HepG2 (cell line): Measurements from ENCODE around the gene HPCAL4. TPM values are rescaled to one million over a fixed set of nuclear protein-coding genes. Genes with fewer than 3 reads are reported as not detected.

Experiments
- ATAC-seq: fragments of 200-7000 bp; cut with Tn5 transposase; 3 replicates; pipeline ENCODE4 v1.9.1; 2020; ENCODE audit warnings: mild to moderate bottlenecking, moderate library complexity
- BruUV-seq: library from RNA; stranded (reverse); fragments of 400-500 nt; replicated peaks from 2 replicates; lab custom pipeline; 2021; lab: Mats Ljungman, UMichigan
- CTCF ChIA-PET: fragments of 300-600 bp; formaldehyde crosslinking; extraction: SDS; loops from one replicate; lab custom pipeline; 2021; ENCODE audit warnings: low total read pairs, inconsistent platforms, low intra/inter-chr PET ratio; lab: Yijun Ruan, JAX
- POLR2A ChIA-PET: fragments of 350-600 bp; sonication (Branson Sonifier 250); formaldehyde crosslinking; loops from one replicate; lab custom pipeline; 2020; ENCODE audit warnings: antibody characterized with exemption, inconsistent platforms; lab: Yijun Ruan, JAX
- DNase-seq: peaks from one replicate; pipeline ENCODE4 v3.0.0-alpha.2; 2015; ENCODE audit warnings: low spot score
- FAIRE-seq: peaks from 3 replicates; lab custom pipeline; 2011; peaks lifted over from hg19 to GRCh38; lab: Jason Lieb, UNC
- H2AFZ ChIP-seq: one replicate; pipeline ENCODE4 v1.6.1; 2011; ENCODE audit warnings: low read length, inconsistent platforms
- H3K27ac ChIP-seq: fragments of 300-600 bp; 3 replicates; pipeline ENCODE4 v1.8.0; 2011; ENCODE audit warnings: mixed run types, mild to moderate bottlenecking, mixed read lengths, low read length, inconsistent platforms; ENCODE audit not compliant: insufficient read depth; ENCODE audit errors: extremely low read length
- H3K27me3 ChIP-seq, 2 experiments: fragments of 200-600 bp in 1 of 2; 2 replicates in 1 of 2; 3 replicates in 1 of 2; pipeline versions ENCODE4 v1.6.0 to v1.8.0; 2011; ENCODE audit warnings: low read length in 2 of 2, mild to moderate bottlenecking in 2 of 2, moderate library complexity in 2 of 2, inconsistent platforms in 1 of 2; ENCODE audit not compliant: insufficient read depth in 2 of 2, control insufficient read depth in 1 of 2
- H3K36me3 ChIP-seq, 2 experiments: fragments of 200-600 bp in 1 of 2; replicated peaks in 1 of 2; 2 replicates in 1 of 2; 3 replicates in 1 of 2; pipeline versions ENCODE4 v1.5.1 to v1.8.0; 2011; ENCODE audit warnings: low read length in 2 of 2, inconsistent platforms in 1 of 2; ENCODE audit not compliant: insufficient read depth in 2 of 2, control insufficient read depth in 1 of 2
- H3K4me1 ChIP-seq: 2 replicates; pipeline ENCODE4 v1.5.1; 2012; ENCODE audit warnings: low read length, inconsistent platforms; ENCODE audit not compliant: insufficient read depth
- H3K4me2 ChIP-seq: 2 replicates; pipeline ENCODE4 v1.6.0; 2011; ENCODE audit warnings: low read depth, low read length, inconsistent platforms
- H3K4me3 ChIP-seq, 3 experiments: fragments of 200-600 bp in 1 of 3; sonication (generic), shearing (Covaris generic) in 1 of 3; replicated peaks in 1 of 3; 2 replicates each; pipeline ENCODE4 v1.5.1; 2011 to 2016; ENCODE audit warnings: low read length in 3 of 3, inconsistent platforms in 2 of 3, low read depth in 2 of 3, mild to moderate bottlenecking in 2 of 3, control low read depth in 1 of 3, mixed read lengths in 1 of 3; ENCODE audit not compliant: insufficient read depth in 1 of 3
- H3K79me2 ChIP-seq: one replicate; pipeline ENCODE4 v1.6.1; 2011; ENCODE audit warnings: low read length, inconsistent platforms; ENCODE audit not compliant: insufficient read depth
- H3K9ac ChIP-seq: 2 replicates; pipeline ENCODE4 v1.6.0; 2011; ENCODE audit warnings: mild to moderate bottlenecking, low read depth, low read length, inconsistent platforms; ENCODE audit not compliant: insufficient read depth
- H3K9me3 ChIP-seq: 2 replicates; pipeline ENCODE4 v1.5.1; 2012; ENCODE audit warnings: mild to moderate bottlenecking, low read length
- H4K20me1 ChIP-seq: 2 replicates; pipeline ENCODE4 v1.6.0; 2011; ENCODE audit warnings: inconsistent platforms, mild to moderate bottlenecking, low read length, moderate library complexity; ENCODE audit not compliant: insufficient read depth
- LCORL ChIP-seq, 2 experiments: fragments of 450-650 bp in 1 of 2; sonication (generic) in 1 of 2; formaldehyde crosslinking in 1 of 2; IDR thresholded peaks; 2 replicates each; pipeline versions ENCODE4 v1.5.0 to v1.6.1; 2017 to 2020; ENCODE audit warnings: antibody characterized with exemption in 1 of 2, missing genetic modification reagents in 1 of 2
- MLX ChIP-seq: IDR thresholded peaks from 2 replicates; pipeline ENCODE4 v1.6.1; 2016
- SMAD3 ChIP-seq: sonication (generic); formaldehyde crosslinking; IDR thresholded peaks from 2 replicates; pipeline ENCODE4 v1.4.0; 2020; ENCODE audit warnings: missing genetic modification reagents
- ZFX ChIP-seq: sonication (generic); formaldehyde crosslinking; IDR thresholded peaks from 2 replicates; pipeline ENCODE4 v1.4.0; 2020; ENCODE audit warnings: mild to moderate bottlenecking, low read depth, missing genetic modification reagents, moderate library complexity
- ZNF101 ChIP-seq: sonication (generic); formaldehyde crosslinking; IDR thresholded peaks from 2 replicates; pipeline ENCODE4 v1.4.0; 2020; ENCODE audit warnings: mild to moderate bottlenecking, low read depth, missing genetic modification reagents, borderline replicate concordance
- ZNF382 ChIP-seq: sonication (generic); formaldehyde crosslinking; IDR thresholded peaks from 2 replicates; pipeline ENCODE4 v1.5.0; 2020; ENCODE audit warnings: missing genetic modification reagents, mild to moderate bottlenecking, borderline replicate concordance
- ZNF83 ChIP-seq: sonication (generic); formaldehyde crosslinking; IDR thresholded peaks from 2 replicates; pipeline ENCODE4 v1.4.0; 2020; ENCODE audit warnings: missing genetic modification reagents, mild to moderate bottlenecking, borderline replicate concordance
- WGBS: methylation state at CpG from one replicate; pipeline ENCODE4 v1.1.6; 2017; ENCODE audit warnings: low lambda C conversion rate; 5-methylcytosine and 5-hydroxymethylcytosine counted together
- in situ Hi-C: cut with HindIII; loops from 2 replicates; pipeline ENCODE4 v1.10.0; 2017; ENCODE audit warnings: low pct_unique_long_range_greater_than_20kb; ENCODE audit not compliant: extremely low pct_ligation_motif_present
- intact Hi-C: fragments of 100-400 bp; cut with micrococcal nuclease; formaldehyde crosslinking; loops from one replicate; pipeline ENCODE4 v1.10.0; 2022; ENCODE audit not compliant: unreplicated experiment
- polyA plus RNA-seq, 8 experiments: library from polyadenylated mRNA; depleted of rRNA in 3 of 8; stranded (reverse) in 7 of 8; unstranded in 1 of 8; fragments of >200 nt; fragmentation: Illumina TruSeq in 4 of 8; extraction: Trizol in 4 of 8; gene quantifications; 2 replicates each; pipeline versions ENCODE4 v1.2.1 to v1.2.3, GENCODE V29; 2011 to 2016; ENCODE audit warnings: low read depth in 4 of 8, missing spikeins in 1 of 8, mixed read lengths in 1 of 8; ENCODE audit not compliant: insufficient read depth in 1 of 8
- total RNA-seq, 5 experiments: library from RNA; depleted of rRNA; stranded (reverse); fragments of >200 nt; fragmentation: Illumina TruSeq; extraction: Trizol; gene quantifications; 2 replicates each; pipeline ENCODE4 v1.2.3, GENCODE V29; 2016; ENCODE audit warnings: low read depth in 1 of 5
- TF ChIP-seq, protein P1 (sequence below): IDR thresholded peaks from 2 replicates; pipeline ENCODE4 v1.4.0; 2020; ENCODE audit warnings: mild to moderate bottlenecking, missing genetic modification reagents
- TF ChIP-seq, protein P2 (sequence below): sonication (generic); formaldehyde crosslinking; conservative IDR thresholded peaks from 2 replicates; pipeline ENCODE4 v1.4.0; 2020; ENCODE audit warnings: missing genetic modification reagents

Gene HPCAL4
- total and polyA plus RNA-seq, 2 of the 13 experiments (the other 11 are each of a cell fraction or from before 2014, with no cell fraction given), result not detected

GRCh38 chr1:39668111-39668510 is 23.1 kb downstream of the HPCAL4 start (continued):
- TF ChIP-seq, protein P1, sequence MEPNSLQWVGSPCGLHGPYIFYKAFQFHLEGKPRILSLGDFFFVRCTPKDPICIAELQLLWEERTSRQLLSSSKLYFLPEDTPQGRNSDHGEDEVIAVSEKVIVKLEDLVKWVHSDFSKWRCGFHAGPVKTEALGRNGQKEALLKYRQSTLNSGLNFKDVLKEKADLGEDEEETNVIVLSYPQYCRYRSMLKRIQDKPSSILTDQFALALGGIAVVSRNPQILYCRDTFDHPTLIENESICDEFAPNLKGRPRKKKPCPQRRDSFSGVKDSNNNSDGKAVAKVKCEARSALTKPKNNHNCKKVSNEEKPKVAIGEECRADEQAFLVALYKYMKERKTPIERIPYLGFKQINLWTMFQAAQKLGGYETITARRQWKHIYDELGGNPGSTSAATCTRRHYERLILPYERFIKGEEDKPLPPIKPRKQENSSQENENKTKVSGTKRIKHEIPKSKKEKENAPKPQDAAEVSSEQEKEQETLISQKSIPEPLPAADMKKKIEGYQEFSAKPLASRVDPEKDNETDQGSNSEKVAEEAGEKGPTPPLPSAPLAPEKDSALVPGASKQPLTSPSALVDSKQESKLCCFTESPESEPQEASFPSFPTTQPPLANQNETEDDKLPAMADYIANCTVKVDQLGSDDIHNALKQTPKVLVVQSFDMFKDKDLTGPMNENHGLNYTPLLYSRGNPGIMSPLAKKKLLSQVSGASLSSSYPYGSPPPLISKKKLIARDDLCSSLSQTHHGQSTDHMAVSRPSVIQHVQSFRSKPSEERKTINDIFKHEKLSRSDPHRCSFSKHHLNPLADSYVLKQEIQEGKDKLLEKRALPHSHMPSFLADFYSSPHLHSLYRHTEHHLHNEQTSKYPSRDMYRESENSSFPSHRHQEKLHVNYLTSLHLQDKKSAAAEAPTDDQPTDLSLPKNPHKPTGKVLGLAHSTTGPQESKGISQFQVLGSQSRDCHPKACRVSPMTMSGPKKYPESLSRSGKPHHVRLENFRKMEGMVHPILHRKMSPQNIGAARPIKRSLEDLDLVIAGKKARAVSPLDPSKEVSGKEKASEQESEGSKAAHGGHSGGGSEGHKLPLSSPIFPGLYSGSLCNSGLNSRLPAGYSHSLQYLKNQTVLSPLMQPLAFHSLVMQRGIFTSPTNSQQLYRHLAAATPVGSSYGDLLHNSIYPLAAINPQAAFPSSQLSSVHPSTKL (CRISPR knock-in tag), result no peak
- TF ChIP-seq MLX, result no peak
- TF ChIP-seq ZNF382 (CRISPR knock-in tag), result no peak
- no peak for TF ChIP-seq ZFX (CRISPR knock-in tag)
- TF ChIP-seq, protein P2, sequence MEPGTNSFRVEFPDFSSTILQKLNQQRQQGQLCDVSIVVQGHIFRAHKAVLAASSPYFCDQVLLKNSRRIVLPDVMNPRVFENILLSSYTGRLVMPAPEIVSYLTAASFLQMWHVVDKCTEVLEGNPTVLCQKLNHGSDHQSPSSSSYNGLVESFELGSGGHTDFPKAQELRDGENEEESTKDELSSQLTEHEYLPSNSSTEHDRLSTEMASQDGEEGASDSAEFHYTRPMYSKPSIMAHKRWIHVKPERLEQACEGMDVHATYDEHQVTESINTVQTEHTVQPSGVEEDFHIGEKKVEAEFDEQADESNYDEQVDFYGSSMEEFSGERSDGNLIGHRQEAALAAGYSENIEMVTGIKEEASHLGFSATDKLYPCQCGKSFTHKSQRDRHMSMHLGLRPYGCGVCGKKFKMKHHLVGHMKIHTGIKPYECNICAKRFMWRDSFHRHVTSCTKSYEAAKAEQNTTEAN (CRISPR knock-in tag), result no peak

DNA sequence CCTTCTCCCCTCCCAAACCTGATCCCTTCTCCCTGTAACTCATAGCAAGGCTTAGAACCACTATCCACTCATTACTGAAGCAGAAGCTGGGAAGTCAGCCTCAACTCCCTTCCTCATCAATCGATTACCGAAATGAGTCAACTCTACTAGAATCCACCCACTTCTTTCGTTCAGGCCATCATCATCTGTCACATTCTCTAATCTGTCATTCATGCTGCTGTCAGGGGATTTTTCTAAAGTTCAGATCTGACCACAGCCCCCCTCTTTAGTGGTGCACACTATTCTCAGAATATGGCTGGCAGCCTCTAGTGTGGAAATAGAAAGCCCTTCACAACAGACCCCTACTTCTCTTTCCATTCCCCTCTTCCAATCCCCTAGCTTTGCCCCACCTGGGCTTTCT is 24.5 kb downstream of the HPCAL4 start:
- no peak for ATAC-seq
- in situ Hi-C loops (no loop called here), intact Hi-C loops (no loop called here)
- H3K79me2 ChIP-seq, result no peaks in the 10 kb centered on the region
- H3K27me3 ChIP-seq, result peaks cover 5 to 65% of the 10 kb centered on the region in 2 experiments; a peak in 4 of 5 replicates
- no peak overlapping the region for H3K4me3 ChIP-seq
- CTCF ChIA-PET, result no interaction called here
- no peak overlapping the region for H2AFZ ChIP-seq
- TF ChIP-seq ZNF101, result no peak
- TF ChIP-seq ZNF83 (CRISPR knock-in tag), result no peak
- TF ChIP-seq SMAD3 (CRISPR knock-in tag), result no peak
- no peak for TF ChIP-seq LCORL (IDR thresholded peaks at IDR 0.05)
- TF ChIP-seq LCORL (CRISPR knock-in tag; IDR thresholded peaks at IDR 0.05), result no peak
- H3K27ac ChIP-seq, result no peak overlapping the region
- FAIRE-seq, result no peak
- WGBS, result 0% methylated on average over 3 of the region's 3 CpGs
- no peak overlapping the region for H3K9ac ChIP-seq
- no peak overlapping the region for H3K4me2 ChIP-seq
- no peak for DNase-seq
- POLR2A ChIA-PET, result no interaction called here
- H3K9me3 ChIP-seq, result no peaks in the 10 kb centered on the region
- H3K36me3 ChIP-seq, result no peaks in the 10 kb centered on the region
- BruUV-seq, result no TSS peak
- no peaks in the 10 kb centered on the region; the same call in 1 of the 2 replicates for H3K4me1 ChIP-seq
- H4K20me1 ChIP-seq, result no peaks in the 10 kb centered on the region
